HG03095 (cell line): ENCODE measurements around the gene NFXL1.
"Not testable (repeated sequence)": the region's sequence is repeated elsewhere in the genome, so short reads cannot be mapped to it uniquely, and the experiment has no call there.

Experiments used
- ATAC-seq: cut with Tn5 transposase; IDR thresholded peaks from one replicate; pipeline ENCODE4 v1.9.1; 2021; ENCODE audit warnings: moderate library complexity; ENCODE audit not compliant: unreplicated experiment

NFXL1 gene

DNA sequence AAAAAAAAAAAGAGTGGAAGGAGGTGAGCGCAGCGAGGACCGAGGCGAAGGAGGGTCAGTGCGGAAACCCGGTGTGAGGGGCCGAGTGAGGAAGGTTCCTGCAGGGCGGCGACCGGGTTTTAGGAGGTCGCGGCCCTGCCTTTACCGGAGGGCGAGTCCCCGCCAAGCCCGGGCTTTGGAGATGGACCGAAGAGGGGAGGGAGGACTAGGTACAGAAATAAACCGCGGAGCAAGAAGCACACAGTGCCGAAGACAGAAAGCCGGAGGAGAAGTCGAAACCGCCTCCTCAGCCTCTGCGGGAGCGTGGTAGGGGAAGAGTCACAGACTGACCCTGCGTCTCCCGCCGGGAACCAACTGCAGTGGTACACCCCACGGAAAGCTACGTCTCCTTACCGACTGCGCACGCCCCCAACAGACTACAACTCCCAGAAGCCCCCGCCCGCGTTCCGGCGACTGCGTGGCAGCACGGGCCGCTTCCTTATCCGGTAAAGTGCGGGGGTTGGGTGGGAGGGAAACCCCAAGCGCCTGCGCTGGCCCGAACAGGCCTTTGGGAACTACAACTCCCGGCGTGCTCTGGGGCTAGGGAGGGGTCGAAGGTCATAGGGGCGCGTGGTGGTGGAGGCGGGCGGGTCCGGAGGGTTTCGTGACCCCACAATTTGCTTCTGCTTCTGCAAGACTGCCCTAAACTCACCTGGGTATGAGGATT is at the start of gene NFXL1:
Gene NFXL1, minus strand, starts transcription at position 364 of the 706 bp plus-strand sequence. CDS start 380 bp downstream, outside the sequence.
- ATAC-seq, result peak; percentile 96

DNA sequence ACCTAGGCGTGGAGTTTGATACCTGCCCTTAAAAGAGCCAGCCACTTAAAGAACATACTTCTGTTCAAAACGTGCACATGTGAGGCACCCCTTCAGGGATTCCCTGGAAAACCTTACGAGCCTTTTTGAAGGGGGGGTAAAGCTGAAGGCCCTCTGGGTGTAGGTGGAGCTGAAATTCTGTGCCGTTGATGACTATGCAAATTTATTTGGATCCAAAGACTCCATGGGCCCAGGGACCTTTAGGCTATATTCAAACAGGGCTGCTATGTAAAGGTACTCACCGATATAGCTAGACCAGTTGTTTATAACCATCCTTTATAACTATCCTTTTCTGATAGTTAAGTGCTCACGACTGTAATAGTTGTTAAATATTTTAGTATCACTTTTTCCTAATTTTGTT is 40.3 kb upstream of the NFXL1 start:
- no peak for ATAC-seq

DNA sequence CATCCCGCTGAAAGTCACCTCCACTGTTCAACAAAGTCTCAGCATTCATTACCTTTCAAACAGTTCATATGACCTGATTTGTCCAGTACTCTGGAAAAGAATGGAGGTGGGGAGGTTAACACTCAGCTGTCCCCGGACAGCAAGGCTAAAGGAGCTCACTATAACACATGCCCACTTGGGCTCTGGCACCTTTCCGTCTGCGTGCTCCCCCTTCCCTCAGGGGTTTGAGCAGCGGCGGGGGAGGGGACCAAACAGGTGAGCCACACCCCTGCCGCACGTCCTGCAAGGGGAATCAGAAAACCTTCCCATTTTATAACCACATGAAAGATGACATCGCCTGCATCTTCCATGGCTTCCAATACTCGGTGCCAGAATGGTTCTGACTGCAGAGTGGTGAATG is 39.9 kb upstream of the NFXL1 start:
- no peak for ATAC-seq

DNA sequence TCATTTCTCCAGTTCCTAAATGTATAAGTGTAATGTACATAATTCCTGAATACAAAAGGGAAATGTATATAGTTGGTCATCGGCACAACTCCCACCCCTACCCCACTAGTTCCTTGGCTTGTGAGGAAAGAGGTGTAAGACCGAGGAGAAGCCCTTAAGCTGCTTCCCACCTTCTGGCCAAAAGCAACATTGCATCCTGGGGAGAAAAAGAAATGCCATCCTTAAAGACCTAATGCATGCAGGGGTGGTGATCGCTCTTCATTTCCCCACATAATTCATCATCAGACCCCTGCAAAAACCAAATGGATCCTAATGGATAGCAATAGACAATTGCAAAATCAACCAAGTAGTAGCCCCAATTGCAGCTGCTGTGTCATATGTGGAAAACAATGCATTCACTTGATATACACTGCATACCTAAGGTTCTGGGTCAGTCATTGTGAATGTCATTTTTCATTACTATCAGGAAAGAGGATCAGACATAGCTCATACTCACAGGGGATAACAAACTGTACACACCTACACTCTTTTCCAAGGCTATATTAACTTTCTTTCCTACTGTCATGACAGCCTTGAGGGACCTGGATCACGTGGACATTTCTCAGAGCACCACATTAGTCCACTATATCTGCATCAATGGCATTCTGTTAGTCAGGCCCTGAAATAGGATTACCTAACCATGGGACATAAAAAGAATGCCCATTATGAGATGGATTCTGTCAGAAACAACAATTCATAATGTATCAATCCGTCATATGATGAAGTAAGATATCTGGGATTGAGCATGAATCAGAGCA is 31.7 kb upstream of the NFXL1 start:
- no peak for ATAC-seq

DNA sequence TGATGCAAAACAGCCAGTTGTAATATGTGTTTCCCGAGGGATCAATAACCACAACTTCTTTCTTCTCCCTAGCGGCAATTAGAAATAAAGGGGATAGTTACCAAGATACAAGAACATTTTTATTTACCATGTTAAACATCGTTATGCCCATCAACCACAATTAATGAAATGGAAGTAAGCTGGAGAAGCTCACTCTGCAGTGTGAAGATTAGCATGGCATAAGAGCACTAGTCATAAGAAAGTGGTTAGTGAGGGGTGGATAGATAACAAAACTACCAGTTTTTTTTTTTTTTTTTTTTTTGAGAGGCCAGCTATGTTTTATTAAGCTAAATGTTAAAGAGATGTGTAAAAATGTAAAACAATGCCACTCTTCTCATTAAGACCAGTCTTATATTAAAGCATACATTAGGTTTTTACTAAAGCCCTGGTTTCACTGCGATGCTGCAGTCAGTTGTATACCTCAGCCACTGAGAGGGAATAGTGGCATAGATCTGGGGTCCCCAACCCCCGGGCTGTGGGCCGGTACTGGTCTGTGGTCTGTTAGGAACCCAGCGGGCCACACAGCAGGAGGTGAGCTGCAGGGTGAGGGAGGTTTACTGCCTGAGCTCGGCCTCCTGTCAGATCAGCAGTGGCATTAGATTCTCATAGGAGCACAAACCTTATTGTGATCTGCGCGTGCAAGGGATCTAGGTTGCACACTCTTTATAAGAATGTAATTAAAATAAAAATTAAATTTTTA is 27.9 kb upstream of the NFXL1 start:
- ATAC-seq, result no peak

DNA sequence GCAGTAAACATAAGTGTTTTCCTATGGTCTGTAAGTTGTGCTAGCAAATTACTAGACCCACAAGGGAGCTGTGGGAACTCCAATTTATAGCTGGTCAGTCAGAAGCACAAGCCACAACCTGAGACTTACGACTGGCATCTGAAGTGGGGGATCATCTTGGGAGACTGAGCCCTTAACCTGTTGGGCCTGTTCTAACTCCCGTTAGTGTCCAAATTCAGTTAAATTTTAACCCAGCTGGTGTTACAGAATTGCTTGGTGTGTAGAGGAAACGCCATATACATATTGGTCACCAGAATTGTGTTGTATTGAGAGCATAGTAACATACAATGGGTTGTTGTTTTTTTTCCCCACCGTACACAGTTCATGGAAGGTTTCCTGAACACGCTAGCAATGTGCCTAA is 25.1 kb upstream of the NFXL1 start:
- ATAC-seq, result no peak

DNA sequence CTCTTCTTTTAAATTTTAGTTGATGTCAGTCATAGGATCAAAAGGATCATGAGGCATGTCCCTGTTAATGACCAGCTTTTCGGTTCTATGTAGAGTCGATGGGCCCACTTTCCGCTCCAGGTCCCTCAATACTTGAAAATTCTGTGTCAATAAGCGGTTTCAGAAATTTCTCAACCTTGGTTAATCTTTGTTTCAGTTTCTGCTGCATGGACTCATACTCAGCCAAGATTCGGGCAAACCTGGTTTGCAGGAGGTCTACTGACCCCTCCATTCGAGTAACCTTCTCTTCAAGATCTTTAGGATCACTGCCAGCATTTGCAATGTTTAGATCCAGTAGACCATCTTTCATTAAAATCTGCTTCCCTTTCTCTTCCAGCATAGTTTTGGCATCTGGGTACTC is 22.0 kb upstream of the NFXL1 start:
- no peak for ATAC-seq

DNA sequence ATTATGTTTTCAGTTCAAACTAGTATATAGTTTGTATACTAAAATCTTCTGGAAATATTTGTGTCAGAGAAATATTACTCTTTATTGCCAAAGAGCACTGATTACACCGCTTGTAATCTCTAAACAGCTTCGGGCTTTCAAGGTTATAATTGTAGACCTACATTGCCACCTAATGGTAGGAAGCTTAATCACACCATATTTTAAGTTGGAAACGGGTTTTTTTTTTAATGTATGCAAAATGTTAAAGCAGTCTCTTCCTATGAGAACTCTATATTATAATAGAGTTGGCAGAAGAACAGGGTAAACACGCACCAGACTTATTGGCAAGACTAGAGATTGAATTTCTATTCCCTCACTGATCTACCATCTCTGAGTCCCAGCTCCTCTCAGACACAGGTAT is 19.5 kb upstream of the NFXL1 start:
- ATAC-seq, result no peak

DNA sequence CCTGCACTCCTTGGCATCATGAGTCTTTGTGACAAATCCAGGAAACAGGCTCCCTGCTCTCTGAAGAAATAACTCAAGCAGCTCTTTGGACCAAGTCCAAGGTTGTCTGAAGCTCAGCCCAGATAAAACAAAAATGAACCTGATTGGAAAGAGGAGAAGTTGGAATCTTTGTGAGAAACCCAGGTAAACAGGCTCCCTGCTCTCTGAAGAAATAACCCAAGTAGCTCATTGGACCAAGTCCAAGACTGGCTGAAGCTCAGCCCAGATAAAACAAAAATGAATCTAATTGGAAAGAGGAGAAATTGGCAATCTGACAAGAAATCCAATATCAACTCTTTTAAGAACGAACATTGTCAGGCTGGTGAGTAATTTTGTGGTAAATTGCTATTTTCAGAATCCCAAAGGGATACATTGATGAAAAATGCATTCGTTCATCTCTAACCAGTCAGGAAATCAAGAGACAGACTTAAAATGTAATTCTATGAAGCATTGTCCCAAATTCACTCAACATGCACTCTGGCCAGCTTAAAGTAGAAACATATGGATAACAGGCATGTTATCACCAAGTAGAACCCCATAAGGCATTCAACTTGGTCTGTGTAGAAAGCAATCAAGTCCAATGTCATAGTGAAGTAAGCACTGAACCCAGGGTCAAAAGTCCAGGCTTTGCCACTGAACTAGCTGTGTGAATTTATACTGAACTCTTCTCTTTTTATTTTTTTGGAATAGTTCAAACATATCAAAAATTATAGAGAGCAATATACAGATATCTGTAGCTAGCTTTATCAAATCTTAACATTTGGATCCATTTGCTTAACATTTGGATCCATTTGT is 16.8 kb upstream of the NFXL1 start:
- no peak for ATAC-seq

DNA sequence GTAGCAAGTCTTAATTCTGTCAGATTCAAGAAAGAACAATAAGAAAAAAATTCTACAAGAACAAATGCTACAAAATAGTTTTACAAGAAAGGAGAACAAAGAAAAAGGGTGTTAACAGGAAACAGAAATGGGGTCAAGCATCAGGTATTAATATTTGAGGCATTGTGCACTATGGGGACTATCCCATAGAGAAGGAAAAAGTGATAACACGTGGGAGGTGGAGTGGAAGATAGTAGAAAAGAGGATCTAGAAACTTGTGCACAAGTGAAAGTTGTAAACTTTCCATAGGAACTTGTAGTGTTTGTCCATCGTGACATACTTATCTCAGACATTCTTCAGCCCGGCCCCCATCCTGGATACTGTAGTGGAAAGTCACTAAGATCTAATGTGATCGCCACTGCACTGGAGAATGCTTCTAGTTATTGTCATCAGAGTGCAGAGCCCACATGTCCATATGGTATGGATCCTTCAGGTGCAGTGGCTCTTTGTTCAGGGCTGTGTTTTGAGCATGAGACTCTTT is 15.4 kb upstream of the NFXL1 start:
- no peak for ATAC-seq

DNA sequence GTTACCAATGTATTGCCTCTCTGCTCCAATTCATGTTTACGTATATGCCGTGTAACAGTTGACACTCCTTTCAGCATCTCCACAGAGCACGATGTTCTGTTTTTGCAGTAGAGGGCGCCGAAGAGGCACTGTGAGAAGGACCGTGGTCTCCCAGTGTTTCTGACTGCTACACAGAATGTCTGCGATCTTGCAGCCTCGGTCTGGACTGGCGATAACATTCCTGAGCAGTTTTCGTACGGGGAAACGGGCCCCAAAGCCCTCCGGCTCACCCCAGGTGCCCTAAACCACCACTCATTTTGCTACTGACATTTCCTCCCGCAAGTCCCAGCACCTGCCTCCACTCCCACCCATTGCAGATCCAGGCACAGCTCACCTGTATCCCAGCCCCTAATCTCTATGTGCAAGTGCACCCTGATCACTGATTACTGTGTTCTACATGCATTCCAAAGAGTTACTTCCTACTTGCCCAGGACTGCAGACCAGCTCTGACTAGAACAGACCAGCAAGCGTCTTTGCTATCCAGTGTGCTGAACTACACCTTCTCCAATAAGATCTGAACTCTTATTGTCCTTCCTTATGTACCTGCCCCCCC is 12.4 kb upstream of the NFXL1 start:
- ATAC-seq, result peak; percentile 97

DNA sequence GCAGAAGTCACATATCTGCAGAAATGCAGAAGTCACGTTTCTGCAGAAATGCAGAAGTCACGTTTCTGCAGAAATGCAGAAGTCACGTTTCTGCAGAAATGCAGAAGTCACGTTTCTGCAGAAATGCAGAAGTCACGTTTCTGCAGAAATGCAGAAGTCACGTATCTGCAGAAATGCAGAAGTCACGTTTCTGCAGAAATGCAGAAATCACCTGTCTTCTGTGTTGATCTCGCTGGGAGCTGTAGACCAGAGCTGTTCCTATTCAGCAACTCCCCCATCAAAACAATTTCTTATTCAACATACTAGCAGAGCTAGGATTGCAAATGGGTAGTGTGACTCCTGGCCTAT is 8.9 kb upstream of the NFXL1 start:
- ATAC-seq, result not testable (repeated sequence)

DNA sequence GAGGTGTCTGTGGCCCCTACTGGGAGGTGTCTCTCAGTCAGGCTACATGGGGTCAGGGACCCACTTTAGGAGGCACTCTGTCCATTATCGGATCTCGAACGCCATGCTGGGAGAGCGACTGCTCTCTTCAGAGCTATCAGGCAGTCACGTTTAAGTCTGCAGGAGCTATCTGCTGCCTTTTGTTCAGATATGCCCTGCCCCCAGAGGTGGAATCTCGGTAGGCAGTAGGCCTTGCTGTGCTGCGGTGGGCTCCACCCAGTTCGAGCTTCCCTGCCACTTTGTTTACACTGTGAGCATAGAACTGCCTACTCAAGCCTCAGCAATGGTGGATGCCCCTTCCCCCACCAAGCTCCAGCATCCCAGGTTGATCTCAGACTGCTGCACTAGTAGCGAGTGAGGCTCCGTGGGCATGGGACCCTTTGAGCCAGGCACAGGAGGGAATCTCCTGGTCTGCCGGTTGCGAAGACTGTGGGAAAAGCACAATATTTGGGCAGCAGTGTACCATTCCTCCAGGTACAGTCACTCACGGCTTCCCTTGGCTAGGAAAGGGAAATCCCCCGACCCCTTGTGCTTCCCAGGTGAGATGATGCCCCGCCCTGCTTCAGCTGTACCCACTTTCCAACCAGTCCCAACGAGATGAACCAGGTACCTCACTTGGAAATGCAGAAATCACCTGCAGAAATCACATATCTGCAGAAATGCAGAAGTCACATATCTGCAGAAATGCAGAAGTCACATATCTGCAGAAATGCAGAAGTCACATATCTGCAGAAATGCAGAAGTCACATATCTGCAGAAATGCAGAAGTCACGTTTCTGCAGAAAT is 8.3 kb upstream of the NFXL1 start:
- ATAC-seq, result not testable (repeated sequence)

DNA sequence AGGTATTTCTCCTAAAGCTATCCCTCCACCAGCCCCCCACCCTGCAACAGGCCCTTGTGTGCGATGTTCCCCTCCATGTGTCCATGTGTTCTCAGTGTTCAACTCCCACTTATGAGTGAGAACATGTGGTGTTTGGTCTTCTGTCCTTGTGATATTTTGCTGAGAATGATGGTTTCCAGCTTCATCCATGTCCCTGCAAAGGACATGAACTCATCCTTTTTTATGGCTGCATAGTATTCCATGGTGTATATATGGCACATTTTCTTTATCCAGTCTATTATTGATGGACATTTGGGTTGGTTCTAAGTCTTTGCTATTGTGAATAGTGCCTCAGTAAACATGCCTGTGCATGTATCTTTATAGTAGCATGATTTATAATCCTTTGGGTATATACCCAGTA is 2.8 kb upstream of the NFXL1 start:
- ATAC-seq, result not testable (repeated sequence)

DNA sequence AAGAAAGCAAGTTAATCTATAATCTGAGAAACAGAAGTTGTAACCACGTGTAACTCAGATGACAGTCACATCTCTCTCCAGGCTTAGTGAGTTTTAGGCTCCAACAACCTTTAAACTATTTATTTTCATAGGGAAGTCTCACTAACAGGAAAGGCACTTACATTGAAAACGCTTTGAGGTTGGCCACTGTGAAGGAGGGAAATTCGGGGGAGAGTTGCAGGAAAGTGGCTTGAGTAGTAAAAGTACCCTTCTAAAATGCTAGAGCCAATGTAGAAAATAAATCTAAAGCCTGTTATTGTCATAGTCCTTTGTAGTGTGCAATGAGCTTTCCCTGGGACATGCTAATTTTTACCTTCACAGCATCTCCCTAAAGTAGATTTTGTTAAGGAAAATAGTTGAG is 995 bp upstream of the NFXL1 start:
- no peak for ATAC-seq

DNA sequence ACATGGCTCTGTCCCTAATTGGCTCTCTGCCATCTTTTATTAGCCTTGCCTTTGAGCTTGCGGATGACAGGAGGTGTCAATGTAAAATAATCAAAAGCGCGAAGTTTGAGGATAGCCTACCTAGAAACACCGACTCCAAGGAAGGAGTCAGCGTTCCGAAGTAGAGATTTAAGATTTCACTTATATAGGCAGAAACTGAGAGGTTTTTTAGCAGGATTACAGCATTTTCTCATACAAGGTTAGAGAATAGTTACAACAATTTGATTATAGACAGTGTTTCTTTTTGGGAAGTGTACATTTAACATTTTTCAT is 499 bp upstream of the NFXL1 start:
- ATAC-seq, result peak; percentile 11

DNA sequence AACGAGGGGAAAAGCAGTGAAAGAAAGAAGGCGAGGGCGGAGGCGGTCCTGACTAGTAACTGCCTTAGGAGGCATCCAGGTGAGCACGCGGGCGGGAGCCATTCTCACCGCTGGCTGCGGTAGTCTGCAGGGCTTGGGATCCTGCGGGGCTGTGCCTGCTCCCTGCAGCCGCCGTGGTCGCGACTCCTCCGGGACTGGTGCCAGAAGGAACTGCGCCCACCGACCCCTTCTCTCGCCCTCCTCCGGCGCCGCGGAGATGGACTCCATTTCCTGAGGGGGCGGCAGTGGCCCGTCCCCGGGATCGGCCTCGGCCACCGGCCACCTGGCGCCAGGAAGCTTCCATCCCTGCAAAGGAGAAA is 543 bp downstream of the NFXL1 start:
- ATAC-seq, result peak; percentile 23

DNA sequence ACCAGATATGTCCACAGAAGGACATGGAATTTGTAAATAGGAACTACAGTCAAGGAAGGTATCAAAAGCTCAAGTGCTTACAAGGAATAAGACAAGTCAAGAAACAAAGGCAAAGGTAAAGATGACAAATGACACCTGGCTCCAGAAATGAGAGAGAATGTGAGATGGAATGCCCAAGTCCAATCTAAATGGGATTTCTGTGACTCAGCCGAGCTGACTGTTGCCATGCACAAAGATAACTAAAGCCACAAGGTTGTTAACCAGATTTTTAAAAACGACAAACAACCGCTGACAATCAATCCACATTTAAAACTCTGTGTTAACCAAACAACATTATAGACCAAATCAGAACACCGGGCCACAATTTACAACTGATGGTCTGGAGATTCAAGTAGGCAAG is 1.1 kb downstream of the NFXL1 start:
- ATAC-seq, result no peak

DNA sequence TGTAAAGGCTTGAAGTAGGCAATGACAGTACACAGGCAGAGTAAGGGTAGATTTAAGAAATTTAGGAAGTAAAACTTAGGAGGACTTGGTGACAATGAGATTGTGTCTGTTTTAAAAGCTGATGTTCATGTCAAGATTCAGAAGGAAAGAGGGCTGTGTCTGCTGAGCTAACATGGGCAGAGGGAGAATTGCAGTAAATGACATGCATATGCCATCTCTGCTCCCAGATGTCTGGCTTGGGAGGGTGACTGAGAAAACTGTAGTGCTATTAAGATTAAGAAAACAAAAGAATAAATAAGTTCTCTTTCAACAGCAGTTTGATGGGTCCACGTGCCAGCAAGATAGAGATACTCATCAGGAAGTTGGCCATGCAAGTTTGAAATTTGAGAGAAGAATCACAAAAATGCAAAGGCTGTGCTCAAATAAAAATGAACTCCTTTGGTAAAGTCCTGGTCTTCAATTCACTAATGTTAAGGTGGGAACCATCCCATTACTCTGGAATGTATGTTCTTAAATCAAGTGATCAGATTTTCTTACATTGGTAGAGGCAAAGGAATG is 7.2 kb downstream of the NFXL1 start:
- no peak for ATAC-seq
